ENCODE measurements around the gene SDCCAG8. TPM values are rescaled to one million over a fixed set of nuclear protein-coding genes. Genes with fewer than 3 reads are reported as not detected.

SDCCAG8 gene
- total RNA-seq, 1 donor from 2014 or later, result 19.8 TPM

DNA sequence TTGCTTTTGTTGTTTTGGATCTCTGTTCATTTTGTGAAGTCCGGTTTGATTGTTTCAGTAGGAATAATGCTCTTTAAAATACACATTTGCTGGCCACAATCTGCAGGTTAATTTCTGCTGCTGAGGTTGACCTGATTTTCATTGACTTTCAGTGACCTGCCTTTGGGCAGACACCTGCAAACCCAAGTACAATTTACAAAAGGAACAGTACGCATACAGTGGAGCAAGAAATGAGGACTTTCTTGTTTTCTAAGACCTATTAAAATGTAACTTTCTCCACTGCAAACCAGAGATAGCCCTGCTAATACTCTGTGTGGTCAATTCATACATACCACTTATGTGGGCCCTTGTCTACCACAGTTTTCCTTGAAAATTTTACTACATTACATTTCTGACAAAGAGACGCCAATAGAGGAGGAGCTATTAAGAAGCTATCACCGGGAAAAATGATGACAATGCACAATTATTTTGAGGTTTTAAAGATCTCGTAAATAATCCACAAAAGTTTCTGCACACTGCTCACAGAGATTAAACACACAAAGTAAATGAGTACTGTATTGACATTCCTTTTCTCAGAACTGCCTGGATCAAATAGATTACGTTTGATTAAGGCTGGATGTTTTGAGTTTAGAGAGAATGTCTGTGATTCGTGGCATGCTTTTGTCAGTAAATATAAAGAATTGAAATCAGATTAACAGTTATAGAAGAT, 141.9 kb downstream of the SDCCAG8 start:
- no peak overlapping the region for H3K27ac Mint-ChIP-seq (ENCODE audit: unreplicated experiment)

DNA sequence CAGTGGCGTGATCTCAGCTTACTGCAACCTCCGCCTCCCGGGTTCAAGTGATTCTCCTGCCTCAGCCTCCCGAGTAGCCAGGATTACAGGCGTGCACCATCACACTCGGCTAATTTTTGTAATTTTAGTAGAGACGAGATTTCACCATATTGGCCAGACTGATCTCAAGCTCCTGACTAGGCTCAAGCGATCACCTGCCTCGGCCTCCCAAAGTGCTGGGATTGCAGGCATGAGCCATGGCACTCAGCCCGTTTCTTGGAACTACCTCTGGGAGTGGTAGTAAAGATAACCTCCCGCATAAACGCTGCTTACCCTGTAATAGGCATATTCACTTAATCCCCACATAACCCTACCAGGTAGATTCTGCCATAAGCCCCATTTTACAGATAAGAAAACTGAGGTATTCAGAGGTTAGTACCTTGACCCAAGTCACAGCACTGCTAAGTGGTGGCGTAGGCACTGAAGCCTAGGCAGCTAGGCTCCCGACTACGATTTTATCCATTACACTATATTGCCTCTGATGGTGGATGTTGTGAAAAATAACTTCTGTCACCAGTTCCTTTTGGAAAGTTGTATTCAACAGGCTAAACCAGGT, 143.8 kb downstream of the SDCCAG8 start:
- TF ChIP-seq, protein P1, sequence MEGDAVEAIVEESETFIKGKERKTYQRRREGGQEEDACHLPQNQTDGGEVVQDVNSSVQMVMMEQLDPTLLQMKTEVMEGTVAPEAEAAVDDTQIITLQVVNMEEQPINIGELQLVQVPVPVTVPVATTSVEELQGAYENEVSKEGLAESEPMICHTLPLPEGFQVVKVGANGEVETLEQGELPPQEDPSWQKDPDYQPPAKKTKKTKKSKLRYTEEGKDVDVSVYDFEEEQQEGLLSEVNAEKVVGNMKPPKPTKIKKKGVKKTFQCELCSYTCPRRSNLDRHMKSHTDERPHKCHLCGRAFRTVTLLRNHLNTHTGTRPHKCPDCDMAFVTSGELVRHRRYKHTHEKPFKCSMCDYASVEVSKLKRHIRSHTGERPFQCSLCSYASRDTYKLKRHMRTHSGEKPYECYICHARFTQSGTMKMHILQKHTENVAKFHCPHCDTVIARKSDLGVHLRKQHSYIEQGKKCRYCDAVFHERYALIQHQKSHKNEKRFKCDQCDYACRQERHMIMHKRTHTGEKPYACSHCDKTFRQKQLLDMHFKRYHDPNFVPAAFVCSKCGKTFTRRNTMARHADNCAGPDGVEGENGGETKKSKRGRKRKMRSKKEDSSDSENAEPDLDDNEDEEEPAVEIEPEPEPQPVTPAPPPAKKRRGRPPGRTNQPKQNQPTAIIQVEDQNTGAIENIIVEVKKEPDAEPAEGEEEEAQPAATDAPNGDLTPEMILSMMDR (IDR thresholded peaks at IDR 0.05), result no peak
- H3K4me3 Mint-ChIP-seq (ENCODE audit: unreplicated experiment), result no peak overlapping the region
- H3K9me3 Mint-ChIP-seq (ENCODE audit: low read depth), result no peaks in the 10 kb centered on the region
- no peaks in the 10 kb centered on the region for H3K4me1 Mint-ChIP-seq (ENCODE audit: low read depth)
- H3K36me3 Mint-ChIP-seq (ENCODE audit: low read depth), result peaks cover 7% of the 10 kb centered on the region
- no peak for DNase-seq (ENCODE audit: low spot score)
- no peaks in the 10 kb centered on the region for H3K27me3 Mint-ChIP-seq (ENCODE audit: low read depth)
- no peak overlapping the region for H3K27ac Mint-ChIP-seq (ENCODE audit: unreplicated experiment)

More for the DNA sequence above, 141.9 kb downstream of the SDCCAG8 start:
- H3K9me3 Mint-ChIP-seq (ENCODE audit: low read depth), result no peaks in the 10 kb centered on the region
- no peaks in the 10 kb centered on the region for H3K27me3 Mint-ChIP-seq (ENCODE audit: low read depth)
- H3K36me3 Mint-ChIP-seq (ENCODE audit: low read depth), result peaks cover 7% of the 10 kb centered on the region
- TF ChIP-seq, protein P1 (IDR thresholded peaks at IDR 0.05), result no peak
- H3K4me1 Mint-ChIP-seq (ENCODE audit: low read depth), result no peaks in the 10 kb centered on the region
- DNase-seq (ENCODE audit: low spot score), result no peak
- H3K4me3 Mint-ChIP-seq (ENCODE audit: unreplicated experiment), result no peak overlapping the region

DNA sequence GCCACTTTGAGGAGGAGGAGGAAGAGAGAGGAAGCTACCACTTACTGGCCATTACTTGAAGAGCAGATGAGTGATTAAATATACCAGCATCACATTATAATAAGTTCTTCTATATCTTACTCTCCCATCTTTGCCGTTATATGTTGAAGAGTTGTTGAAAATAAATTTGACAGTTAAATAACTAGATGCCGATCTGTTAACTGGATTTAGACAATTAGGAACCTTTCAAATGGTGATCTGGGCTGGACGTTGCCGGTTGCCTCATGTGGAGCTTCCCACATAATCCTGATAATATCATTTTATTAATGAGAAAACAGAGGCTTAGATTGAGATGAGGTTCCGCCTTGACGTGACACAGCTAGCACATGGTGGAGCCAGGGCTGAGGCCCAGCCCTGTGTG, 147.0 kb downstream of the SDCCAG8 start:
- no peak for DNase-seq (ENCODE audit: low spot score)
- Mint-ChIP-seq H3K4me3 (ENCODE audit: unreplicated experiment) (no peak overlapping the region), H3K4me1 (ENCODE audit: low read depth) (peaks cover 9% of the 10 kb centered on the region), H3K36me3 (ENCODE audit: low read depth) (peaks cover 4% of the 10 kb centered on the region), H3K9me3 (ENCODE audit: low read depth) (no peaks in the 10 kb centered on the region), H3K27me3 (ENCODE audit: low read depth) (no peaks in the 10 kb centered on the region), H3K27ac (ENCODE audit: unreplicated experiment) (no peak overlapping the region)
- TF ChIP-seq, protein P1 (IDR thresholded peaks at IDR 0.05), result no peak

DNA sequence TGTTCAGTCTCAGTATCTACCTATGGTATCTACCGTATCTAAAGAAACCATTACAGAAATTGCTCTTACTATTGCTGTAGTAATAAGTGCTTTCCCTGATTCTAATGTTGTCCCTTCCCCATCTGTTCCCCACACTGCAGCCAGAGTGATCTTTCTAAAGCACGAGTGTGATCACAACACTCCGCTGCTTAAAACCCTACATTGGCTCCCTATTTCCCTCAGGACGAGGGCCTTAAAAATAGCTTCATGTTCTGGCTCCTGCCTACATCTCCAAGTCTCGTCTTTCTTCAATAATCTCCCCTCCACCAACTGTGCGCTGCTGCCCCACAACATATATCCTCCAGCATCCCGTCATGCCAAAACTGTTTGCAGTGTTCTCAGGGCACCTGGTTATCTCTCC, 150.6 kb downstream of the SDCCAG8 start:
- H3K4me1 Mint-ChIP-seq (ENCODE audit: low read depth), result peaks cover 12% of the 10 kb centered on the region
- no peaks in the 10 kb centered on the region for H3K27me3 Mint-ChIP-seq (ENCODE audit: low read depth)
- H3K4me3 Mint-ChIP-seq (ENCODE audit: unreplicated experiment), result no peak overlapping the region
- no peak overlapping the region for H3K27ac Mint-ChIP-seq (ENCODE audit: unreplicated experiment)
- no peak for DNase-seq (ENCODE audit: low spot score)
- peaks cover 4% of the 10 kb centered on the region for H3K36me3 Mint-ChIP-seq (ENCODE audit: low read depth)
- H3K9me3 Mint-ChIP-seq (ENCODE audit: low read depth), result no peaks in the 10 kb centered on the region
- TF ChIP-seq, protein P1 (IDR thresholded peaks at IDR 0.05), result no peak

DNA sequence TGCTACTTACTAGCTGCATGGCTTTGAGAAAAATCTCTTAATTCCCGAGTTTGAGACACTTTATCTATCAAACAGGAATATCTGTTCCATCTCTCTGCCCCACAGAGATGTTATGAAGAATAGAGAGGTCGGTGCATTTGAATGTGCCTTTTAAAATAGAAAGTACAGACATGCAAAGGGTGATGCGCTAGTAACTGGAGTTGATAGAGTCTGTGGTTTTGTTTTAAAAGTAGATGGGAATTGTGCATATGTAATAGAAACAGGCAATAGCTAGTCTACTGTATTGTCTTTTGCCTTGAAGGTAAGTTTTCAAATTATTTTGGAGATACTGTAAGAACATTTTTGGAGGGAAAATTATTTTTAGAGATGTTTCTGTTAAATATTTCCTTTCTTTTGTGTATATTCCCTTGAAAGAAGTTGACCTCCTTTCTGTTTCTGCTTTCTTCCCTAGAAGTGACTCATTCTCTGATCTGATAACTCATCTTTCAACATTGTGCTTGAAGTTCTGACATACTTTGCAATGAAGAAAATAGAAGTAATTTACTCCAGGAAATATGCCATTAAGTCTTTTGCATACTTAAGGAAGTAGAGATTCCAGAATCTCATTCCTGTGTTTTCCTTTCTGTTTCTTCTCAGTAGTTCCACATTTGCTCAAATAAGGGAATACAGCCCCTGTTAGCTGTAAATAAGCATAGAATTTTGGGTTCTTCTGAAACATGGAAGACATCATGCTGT, 151.6 kb downstream of the SDCCAG8 start:
- Mint-ChIP-seq H3K4me1 (ENCODE audit: low read depth) (peaks cover 12% of the 10 kb centered on the region), H3K27ac (ENCODE audit: unreplicated experiment) (peak overlapping the region; percentile 18), H3K36me3 (ENCODE audit: low read depth) (peaks cover 5% of the 10 kb centered on the region), H3K9me3 (ENCODE audit: low read depth) (no peaks in the 10 kb centered on the region), H3K27me3 (ENCODE audit: low read depth) (no peaks in the 10 kb centered on the region), H3K4me3 (ENCODE audit: unreplicated experiment) (no peak overlapping the region)
- no peak for DNase-seq (ENCODE audit: low spot score)
- TF ChIP-seq, protein P1 (IDR thresholded peaks at IDR 0.05), result no peak

Measured in chondrocyte (in vitro differentiated cells).